Measurements from ENCODE around the gene CDC34.

GRCh38 chr19:579111-579841 lies 47.7 kb downstream of the CDC34 start:
- no peak for TF ChIP-seq HMGXB4 (CRISPR knock-in tag; IDR thresholded peaks at IDR 0.05; ENCODE audit: borderline replicate concordance)
- TF ChIP-seq HOXA7 (CRISPR knock-in tag; IDR thresholded peaks at IDR 0.05), result no peak
- no peak for TF ChIP-seq NR3C1 (IDR thresholded peaks at IDR 0.05)
- no peak for TF ChIP-seq MAFK (IDR thresholded peaks at IDR 0.05; ENCODE audit: partially characterized antibody)
- no peak for TF ChIP-seq RAD21 (conservative IDR thresholded peaks at IDR 0.05 in 1 of 2, IDR thresholded peaks at IDR 0.05 in 1 of 2)
- no peak for TF ChIP-seq SMC3 (IDR thresholded peaks at IDR 0.05)
- TF ChIP-seq CTCF (IDR thresholded peaks at IDR 0.05), result no peak
- TF ChIP-seq POLR2A (IDR thresholded peaks at IDR 0.05; ENCODE audit: low read length), result no peak
